A673 (cell line): ENCODE results near the gene PAQR8.

Experiments used
- CTCF ChIP-seq: fragments of 300-800, 200-600 bp; sonication (generic); conservative IDR thresholded peaks from 2 replicates; pipeline ENCODE4 v1.5.1; 2017; ENCODE audit warnings: low read depth, mild to moderate bottlenecking, antibody characterized with exemption, low read length, moderate library complexity, mixed read lengths
- EZH2 ChIP-seq: fragments of 200-600 bp; sonication (generic); IDR thresholded peaks from 2 replicates; pipeline ENCODE4 v1.6.1; 2017; ENCODE audit warnings: borderline replicate concordance, low read depth, mild to moderate bottlenecking, mixed read lengths, antibody characterized with exemption, low read length; ENCODE audit not compliant: poor library complexity, severe bottlenecking

DNA sequence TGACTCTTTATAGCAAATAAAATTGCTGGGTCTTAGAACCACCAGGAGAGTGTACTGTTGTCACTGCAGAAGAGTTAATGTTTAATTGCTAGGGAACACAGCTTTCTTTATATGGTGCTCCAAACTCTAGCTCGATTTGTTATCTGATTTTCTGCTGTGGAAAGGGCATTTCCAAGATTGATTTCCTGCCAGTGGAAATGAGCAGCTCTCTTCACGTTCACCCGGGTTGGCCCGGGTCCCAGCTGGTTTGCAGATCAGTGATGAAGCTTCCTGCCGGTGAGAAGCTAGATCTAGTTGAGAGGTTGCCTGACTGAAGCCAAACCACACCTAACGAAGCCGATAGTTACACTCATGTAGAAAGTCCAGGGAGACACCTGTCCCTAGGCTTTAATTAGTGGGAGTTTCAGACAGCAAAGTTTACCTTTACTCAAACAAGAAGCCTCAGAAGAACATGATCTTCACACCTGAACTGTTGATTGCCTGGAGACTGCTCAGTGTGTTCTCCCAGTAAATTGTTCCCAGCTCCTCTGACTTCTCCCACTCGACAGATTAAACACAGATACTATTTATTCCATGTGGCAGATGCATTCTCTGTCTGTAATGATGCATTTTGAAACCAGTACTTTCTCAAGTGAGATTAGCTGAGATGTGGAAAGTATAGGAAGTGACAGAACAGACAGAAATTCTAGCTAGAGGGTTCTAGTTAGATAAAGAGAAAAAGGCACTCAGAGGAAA lies 27.8 kb downstream of the PAQR8 start:
- TF ChIP-seq CTCF: no peak
- no peak for TF ChIP-seq EZH2
